ENCODE results near the gene UNC13B. TPM values are rescaled to one million over a fixed set of nuclear protein-coding genes. Genes with fewer than 3 reads are reported as not detected.

Gene UNC13B
- total and polyA plus RNA-seq, 2 of the 13 experiments (the other 11 are each of a cell fraction or from before 2014, with no cell fraction given) = 14.0 to 18.3 TPM

DNA sequence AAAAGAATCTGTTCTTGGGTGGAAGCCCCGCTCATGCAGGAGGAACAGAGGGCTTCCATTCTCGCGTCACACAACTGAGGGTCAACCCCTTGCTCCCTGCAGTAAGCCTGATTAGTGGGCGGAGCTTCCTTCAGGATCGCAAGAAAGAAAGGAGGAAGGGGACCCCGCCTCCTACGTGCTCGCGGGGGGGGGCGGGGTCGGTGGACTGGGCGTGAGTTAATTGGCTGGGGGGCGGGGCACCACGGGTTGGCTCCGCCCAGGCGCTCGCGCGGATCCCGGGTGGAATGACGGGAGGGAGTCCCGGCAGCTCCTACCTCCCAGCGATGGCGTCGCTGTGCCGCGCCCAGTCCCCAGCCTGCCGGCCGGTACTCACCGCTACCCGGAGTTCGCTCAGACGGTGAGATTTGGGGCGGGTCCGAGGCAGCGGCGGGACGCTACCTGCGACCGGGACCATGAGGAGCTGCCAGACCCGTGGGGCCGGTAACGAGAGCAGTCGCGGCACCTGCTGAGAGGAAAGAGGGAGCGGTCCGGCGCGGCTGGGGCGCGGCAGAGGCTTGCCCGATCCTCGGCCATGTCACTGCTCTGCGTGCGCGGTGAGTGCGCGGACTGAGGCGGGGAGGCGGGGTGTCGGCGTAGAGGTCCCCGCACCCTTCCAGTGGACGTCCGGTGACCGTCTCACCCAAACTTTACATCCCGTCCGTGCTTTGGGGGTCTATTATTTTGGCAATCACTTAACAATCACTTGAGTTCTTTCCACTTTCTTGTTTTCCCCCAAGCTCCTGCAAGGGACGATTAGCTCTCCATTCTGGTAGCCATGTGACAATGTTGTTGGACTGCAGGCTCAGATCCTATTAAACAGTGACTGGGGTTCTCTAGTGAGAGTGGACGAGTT is at the start of gene UNC13B (continued):
- TF ChIP-seq, protein P1, sequence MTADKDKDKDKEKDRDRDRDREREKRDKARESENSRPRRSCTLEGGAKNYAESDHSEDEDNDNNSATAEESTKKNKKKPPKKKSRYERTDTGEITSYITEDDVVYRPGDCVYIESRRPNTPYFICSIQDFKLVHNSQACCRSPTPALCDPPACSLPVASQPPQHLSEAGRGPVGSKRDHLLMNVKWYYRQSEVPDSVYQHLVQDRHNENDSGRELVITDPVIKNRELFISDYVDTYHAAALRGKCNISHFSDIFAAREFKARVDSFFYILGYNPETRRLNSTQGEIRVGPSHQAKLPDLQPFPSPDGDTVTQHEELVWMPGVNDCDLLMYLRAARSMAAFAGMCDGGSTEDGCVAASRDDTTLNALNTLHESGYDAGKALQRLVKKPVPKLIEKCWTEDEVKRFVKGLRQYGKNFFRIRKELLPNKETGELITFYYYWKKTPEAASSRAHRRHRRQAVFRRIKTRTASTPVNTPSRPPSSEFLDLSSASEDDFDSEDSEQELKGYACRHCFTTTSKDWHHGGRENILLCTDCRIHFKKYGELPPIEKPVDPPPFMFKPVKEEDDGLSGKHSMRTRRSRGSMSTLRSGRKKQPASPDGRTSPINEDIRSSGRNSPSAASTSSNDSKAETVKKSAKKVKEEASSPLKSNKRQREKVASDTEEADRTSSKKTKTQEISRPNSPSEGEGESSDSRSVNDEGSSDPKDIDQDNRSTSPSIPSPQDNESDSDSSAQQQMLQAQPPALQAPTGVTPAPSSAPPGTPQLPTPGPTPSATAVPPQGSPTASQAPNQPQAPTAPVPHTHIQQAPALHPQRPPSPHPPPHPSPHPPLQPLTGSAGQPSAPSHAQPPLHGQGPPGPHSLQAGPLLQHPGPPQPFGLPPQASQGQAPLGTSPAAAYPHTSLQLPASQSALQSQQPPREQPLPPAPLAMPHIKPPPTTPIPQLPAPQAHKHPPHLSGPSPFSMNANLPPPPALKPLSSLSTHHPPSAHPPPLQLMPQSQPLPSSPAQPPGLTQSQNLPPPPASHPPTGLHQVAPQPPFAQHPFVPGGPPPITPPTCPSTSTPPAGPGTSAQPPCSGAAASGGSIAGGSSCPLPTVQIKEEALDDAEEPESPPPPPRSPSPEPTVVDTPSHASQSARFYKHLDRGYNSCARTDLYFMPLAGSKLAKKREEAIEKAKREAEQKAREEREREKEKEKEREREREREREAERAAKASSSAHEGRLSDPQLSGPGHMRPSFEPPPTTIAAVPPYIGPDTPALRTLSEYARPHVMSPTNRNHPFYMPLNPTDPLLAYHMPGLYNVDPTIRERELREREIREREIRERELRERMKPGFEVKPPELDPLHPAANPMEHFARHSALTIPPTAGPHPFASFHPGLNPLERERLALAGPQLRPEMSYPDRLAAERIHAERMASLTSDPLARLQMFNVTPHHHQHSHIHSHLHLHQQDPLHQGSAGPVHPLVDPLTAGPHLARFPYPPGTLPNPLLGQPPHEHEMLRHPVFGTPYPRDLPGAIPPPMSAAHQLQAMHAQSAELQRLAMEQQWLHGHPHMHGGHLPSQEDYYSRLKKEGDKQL (CRISPR knock-in tag; IDR thresholded peaks at IDR 0.05; ENCODE audit: low read depth) = peak; percentile 32; the same call in 1 of the 2 replicates
- TF ChIP-seq, protein P2, sequence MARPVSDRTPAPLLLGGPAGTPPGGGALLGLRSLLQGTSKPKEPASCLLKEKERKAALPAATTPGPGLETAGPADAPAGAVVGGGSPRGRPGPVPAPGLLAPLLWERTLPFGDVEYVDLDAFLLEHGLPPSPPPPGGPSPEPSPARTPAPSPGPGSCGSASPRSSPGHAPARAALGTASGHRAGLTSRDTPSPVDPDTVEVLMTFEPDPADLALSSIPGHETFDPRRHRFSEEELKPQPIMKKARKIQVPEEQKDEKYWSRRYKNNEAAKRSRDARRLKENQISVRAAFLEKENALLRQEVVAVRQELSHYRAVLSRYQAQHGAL (CRISPR knock-in tag; IDR thresholded peaks at IDR 0.05; ENCODE audit: not compliant biosample characterization) = no peak
- TF ChIP-seq, protein P3, sequence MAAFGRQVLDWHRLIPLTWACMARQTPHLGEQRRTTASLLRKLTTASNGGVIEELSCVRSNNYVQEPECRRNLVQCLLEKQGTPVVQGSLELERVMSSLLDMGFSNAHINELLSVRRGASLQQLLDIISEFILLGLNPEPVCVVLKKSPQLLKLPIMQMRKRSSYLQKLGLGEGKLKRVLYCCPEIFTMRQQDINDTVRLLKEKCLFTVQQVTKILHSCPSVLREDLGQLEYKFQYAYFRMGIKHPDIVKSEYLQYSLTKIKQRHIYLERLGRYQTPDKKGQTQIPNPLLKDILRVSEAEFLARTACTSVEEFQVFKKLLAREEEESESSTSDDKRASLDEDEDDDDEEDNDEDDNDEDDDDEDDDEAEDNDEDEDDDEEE (CRISPR knock-in tag; IDR thresholded peaks at IDR 0.05) = peak; percentile 91; the same call in 1 of the 2 replicates
- TF ChIP-seq ZNF274 (CRISPR knock-in tag; IDR thresholded peaks at IDR 0.05) = peak; percentile 80
- TF ChIP-seq ZC3H4 (CRISPR knock-in tag; IDR thresholded peaks at IDR 0.05; ENCODE audit: borderline replicate concordance) = no peak
- TF ChIP-seq TOE1 (CRISPR knock-in tag; IDR thresholded peaks at IDR 0.05) = no peak
- TF ChIP-seq, protein P4, sequence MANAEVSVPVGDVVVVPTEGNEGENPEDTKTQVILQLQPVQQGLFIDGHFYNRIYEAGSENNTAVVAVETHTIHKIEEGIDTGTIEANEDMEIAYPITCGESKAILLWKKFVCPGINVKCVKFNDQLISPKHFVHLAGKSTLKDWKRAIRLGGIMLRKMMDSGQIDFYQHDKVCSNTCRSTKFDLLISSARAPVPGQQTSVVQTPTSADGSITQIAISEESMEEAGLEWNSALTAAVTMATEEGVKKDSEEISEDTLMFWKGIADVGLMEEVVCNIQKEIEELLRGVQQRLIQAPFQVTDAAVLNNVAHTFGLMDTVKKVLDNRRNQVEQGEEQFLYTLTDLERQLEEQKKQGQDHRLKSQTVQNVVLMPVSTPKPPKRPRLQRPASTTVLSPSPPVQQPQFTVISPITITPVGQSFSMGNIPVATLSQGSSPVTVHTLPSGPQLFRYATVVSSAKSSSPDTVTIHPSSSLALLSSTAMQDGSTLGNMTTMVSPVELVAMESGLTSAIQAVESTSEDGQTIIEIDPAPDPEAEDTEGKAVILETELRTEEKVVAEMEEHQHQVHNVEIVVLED (CRISPR knock-in tag; IDR thresholded peaks at IDR 0.05; ENCODE audit: borderline replicate concordance) = peak; percentile 71; the same call in 1 of the 2 replicates
- TF ChIP-seq, protein P5, sequence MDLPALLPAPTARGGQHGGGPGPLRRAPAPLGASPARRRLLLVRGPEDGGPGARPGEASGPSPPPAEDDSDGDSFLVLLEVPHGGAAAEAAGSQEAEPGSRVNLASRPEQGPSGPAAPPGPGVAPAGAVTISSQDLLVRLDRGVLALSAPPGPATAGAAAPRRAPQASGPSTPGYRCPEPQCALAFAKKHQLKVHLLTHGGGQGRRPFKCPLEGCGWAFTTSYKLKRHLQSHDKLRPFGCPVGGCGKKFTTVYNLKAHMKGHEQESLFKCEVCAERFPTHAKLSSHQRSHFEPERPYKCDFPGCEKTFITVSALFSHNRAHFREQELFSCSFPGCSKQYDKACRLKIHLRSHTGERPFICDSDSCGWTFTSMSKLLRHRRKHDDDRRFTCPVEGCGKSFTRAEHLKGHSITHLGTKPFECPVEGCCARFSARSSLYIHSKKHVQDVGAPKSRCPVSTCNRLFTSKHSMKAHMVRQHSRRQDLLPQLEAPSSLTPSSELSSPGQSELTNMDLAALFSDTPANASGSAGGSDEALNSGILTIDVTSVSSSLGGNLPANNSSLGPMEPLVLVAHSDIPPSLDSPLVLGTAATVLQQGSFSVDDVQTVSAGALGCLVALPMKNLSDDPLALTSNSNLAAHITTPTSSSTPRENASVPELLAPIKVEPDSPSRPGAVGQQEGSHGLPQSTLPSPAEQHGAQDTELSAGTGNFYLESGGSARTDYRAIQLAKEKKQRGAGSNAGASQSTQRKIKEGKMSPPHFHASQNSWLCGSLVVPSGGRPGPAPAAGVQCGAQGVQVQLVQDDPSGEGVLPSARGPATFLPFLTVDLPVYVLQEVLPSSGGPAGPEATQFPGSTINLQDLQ (CRISPR knock-in tag; IDR thresholded peaks at IDR 0.05) = no peak
- no peak; the same call in 1 of the 2 replicates for TF ChIP-seq MAF1 (CRISPR knock-in tag; IDR thresholded peaks at IDR 0.05; ENCODE audit: borderline replicate concordance)
- TF ChIP-seq, protein P6, sequence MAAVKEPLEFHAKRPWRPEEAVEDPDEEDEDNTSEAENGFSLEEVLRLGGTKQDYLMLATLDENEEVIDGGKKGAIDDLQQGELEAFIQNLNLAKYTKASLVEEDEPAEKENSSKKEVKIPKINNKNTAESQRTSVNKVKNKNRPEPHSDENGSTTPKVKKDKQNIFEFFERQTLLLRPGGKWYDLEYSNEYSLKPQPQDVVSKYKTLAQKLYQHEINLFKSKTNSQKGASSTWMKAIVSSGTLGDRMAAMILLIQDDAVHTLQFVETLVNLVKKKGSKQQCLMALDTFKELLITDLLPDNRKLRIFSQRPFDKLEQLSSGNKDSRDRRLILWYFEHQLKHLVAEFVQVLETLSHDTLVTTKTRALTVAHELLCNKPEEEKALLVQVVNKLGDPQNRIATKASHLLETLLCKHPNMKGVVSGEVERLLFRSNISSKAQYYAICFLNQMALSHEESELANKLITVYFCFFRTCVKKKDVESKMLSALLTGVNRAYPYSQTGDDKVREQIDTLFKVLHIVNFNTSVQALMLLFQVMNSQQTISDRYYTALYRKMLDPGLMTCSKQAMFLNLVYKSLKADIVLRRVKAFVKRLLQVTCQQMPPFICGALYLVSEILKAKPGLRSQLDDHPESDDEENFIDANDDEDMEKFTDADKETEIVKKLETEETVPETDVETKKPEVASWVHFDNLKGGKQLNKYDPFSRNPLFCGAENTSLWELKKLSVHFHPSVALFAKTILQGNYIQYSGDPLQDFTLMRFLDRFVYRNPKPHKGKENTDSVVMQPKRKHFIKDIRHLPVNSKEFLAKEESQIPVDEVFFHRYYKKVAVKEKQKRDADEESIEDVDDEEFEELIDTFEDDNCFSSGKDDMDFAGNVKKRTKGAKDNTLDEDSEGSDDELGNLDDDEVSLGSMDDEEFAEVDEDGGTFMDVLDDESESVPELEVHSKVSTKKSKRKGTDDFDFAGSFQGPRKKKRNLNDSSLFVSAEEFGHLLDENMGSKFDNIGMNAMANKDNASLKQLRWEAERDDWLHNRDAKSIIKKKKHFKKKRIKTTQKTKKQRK (IDR thresholded peaks at IDR 0.05; ENCODE audit: low read length) = no peak
